GM06990 (cell line): Measurements from ENCODE around the gene VSTM2L.
"Not testable (repeated sequence)": the region's sequence is repeated elsewhere in the genome, so short reads cannot be mapped to it uniquely, and the experiment has no call there.

ENCODE experiments used
- DNase-seq: peaks from one replicate; pipeline ENCODE4 v3.0.0-alpha.2; 2011; ENCODE audit not compliant: insufficient read length; ENCODE audit errors: extremely low read depth
- H3K27me3 ChIP-seq: replicated peaks from 2 replicates; pipeline ENCODE4 v1.6.0; 2011; ENCODE audit warnings: low read length; ENCODE audit not compliant: control insufficient read depth, insufficient read depth
- H3K36me3 ChIP-seq: 2 replicates; pipeline ENCODE4 v1.5.1; 2011; ENCODE audit warnings: low read length; ENCODE audit not compliant: control insufficient read depth, insufficient read depth
- H3K4me3 ChIP-seq: replicated peaks from 2 replicates; pipeline ENCODE4 v1.5.1; 2011; ENCODE audit warnings: low read depth, mild to moderate bottlenecking, control low read depth, low read length
- TF ChIP-seq, protein P1 (sequence below): IDR thresholded peaks from 2 replicates; pipeline ENCODE4 v1.5.1; 2011; ENCODE audit warnings: low read length, control low read depth, mild to moderate bottlenecking, inconsistent platforms; ENCODE audit not compliant: insufficient read depth, poor library complexity, severe bottlenecking

VSTM2L gene

DNA sequence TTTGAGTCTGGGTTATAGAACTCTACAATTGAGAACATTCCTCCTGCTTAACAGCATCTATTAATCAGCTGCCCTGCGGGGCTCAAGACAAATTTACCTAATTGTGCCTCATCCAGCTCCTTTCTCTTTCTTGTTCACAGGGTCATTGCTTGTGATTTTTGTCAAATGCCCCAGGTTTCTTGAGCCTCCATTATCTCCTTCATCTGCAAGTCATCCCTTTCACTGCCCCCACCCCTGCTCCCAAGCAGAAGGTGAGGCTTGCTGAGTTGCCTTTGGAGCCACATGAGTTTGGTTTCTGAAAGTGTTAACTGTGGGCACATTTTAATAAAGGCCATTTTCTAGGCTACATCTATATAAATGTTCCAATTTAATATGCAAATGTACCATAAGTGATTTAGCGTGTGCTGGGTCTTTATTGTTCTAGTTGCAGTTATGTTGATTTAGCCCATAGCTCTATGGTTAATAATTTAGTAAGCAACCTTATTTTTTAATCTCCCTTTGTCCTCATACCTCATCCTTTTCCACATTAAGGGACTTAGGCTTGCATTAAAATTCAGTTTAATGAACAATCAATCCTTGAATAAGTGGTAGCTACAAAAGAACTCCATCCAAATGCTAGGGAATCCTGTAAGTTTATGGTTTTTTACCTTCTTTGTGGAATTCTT is 56.1 kb downstream of the VSTM2L start:
- Histone ChIP-seq H3K36me3 (no peaks in the 10 kb centered on the region), H3K4me3 (no peak overlapping the region), H3K27me3 (no peaks in the 10 kb centered on the region; the same call in 1 of the 2 replicates)
- TF ChIP-seq, protein P1, sequence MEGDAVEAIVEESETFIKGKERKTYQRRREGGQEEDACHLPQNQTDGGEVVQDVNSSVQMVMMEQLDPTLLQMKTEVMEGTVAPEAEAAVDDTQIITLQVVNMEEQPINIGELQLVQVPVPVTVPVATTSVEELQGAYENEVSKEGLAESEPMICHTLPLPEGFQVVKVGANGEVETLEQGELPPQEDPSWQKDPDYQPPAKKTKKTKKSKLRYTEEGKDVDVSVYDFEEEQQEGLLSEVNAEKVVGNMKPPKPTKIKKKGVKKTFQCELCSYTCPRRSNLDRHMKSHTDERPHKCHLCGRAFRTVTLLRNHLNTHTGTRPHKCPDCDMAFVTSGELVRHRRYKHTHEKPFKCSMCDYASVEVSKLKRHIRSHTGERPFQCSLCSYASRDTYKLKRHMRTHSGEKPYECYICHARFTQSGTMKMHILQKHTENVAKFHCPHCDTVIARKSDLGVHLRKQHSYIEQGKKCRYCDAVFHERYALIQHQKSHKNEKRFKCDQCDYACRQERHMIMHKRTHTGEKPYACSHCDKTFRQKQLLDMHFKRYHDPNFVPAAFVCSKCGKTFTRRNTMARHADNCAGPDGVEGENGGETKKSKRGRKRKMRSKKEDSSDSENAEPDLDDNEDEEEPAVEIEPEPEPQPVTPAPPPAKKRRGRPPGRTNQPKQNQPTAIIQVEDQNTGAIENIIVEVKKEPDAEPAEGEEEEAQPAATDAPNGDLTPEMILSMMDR = no peak
- no peak for DNase-seq

DNA sequence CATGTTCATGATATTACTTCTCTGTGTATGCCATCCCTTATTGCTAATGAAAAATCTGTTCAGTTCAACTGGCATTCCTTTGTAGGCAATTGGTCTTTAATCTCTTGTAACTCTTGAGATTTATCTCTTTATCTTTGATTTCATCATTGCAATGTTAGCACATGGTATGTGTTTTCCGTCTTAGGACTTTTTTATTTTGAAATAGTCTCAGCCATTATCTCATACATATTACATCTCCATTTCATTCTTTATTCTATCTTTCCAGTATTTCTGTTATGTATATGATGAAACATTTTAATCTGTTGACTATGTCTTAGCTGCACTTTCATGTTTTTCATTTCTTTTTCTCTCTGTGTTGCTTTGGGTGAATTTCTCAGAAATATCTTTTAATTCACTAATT is 58.1 kb downstream of the VSTM2L start:
- Histone ChIP-seq H3K27me3 (no peaks in the 10 kb centered on the region; the same call in 1 of the 2 replicates), H3K36me3 (no peaks in the 10 kb centered on the region), H3K4me3 (no peak overlapping the region)
- DNase-seq = no peak
- TF ChIP-seq, protein P1 = no peak

DNA sequence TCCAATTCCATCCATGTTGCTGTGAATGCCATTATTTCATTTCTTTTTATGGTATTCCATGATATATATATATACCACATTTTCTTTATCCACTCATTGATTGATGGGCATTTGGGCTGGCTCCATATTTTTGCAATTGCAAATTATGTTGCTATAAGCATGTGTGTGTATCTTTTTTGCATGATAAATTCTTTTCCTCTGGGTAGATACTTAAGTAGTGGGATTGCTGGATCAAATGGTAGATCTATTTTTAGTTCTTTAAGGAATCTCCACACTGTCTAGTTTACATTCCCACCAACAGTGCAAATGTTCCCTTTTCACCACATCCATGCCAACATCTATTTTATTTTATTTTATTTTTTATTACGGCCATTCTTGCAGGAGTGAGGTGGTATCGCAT is 60.6 kb downstream of the VSTM2L start:
- not testable (repeated sequence) for DNase-seq, H3K4me3 ChIP-seq, H3K27me3 ChIP-seq, H3K36me3 ChIP-seq

DNA sequence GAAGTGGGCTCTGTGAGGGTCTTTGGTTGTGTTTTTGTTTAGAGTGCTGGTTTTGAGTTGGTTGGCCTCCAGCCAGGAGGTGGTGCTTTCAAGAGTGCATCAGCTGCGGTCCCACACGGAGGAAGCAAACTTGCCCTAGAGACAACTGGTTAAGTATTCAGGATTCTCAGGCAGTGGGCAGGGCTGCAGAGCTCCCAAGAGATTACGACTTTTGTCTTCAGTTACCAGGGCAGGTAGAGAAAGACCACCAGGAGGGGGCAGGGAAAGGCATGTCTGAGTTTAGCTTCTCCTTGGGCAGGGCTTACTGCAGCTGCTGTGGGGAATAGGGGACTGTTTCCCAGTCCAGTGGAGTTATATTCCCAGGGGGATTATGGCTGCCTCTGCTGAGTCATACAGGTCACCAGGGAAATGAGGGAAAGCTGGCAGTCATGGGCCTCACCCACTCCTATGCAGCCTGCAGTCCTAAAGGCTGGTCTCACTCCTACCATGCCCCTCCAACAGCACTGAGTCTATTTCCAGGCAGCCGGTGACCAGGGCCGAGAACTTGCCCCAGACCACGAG is 66.0 kb downstream of the VSTM2L start:
- Histone ChIP-seq H3K36me3 (no peaks in the 10 kb centered on the region), H3K4me3 (no peak overlapping the region), H3K27me3 (no peaks in the 10 kb centered on the region)
- DNase-seq = no peak
- TF ChIP-seq, protein P1 = no peak

DNA sequence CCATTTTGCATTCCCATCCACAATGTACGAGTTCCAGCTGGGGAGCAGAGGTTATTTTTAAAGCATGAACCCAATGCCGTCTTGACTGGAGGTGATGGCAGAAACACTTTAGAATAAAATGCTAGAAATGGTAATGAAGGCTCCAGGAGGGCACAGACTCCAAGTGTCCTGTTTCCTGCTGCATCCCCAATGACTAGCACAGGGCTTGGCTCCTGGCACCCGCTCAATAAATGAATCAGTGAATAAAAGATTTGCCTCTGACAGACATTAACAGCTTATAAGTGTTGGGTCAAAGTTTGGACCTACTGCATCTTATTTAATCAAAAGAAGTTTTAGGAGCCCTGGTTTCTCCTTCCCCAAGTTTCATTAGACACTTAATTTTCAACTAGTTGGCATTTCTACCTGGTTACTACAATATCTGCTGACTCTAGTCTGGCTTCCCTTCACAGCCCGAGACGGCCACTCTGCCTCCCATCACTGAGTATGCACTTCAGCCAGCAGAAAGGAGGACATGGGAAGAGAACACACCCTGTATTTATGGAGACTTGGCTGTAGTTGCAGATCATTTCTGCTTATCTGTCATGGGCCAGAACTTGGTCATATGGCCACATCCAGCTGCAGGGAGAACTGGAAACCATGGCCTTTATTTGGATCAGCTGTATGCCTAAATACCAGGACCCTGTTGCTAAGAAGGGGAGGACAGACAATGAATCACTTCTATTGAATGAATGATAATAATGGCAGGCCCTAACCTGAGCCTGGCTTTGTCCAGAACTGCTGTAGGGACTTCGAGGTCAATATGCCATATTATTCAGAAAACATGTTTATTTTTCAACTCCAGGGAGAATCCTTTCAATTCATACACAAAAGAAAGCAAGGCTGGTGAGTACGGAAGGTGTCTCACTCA is 67.3 kb downstream of the VSTM2L start:
- TF ChIP-seq, protein P1 = no peak
- no peaks in the 10 kb centered on the region for H3K36me3 ChIP-seq
- no peak for DNase-seq
- no peak overlapping the region for H3K4me3 ChIP-seq
- H3K27me3 ChIP-seq = no peaks in the 10 kb centered on the region

DNA sequence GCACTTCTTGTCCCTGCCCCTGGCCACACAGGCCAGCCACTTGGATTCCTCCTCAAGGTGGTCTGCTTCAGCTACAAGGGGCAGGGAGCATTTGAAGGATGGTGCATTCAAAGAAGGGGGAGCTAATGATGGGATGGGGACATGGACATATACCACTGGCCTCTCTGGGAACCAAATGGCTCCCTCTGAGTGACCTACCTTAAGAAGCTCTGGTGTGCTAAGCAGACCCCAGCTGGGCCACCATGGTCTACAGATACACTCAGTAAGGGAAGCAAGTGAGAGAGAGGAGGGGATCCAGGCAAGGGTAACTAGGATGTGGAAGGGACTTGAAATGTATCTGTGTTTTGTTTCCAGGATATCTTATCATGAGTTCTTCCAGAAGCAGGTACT is 67.9 kb downstream of the VSTM2L start:
- no peaks in the 10 kb centered on the region for H3K27me3 ChIP-seq
- no peak for DNase-seq
- H3K36me3 ChIP-seq = no peaks in the 10 kb centered on the region
- H3K4me3 ChIP-seq = no peak overlapping the region
- TF ChIP-seq, protein P1 = no peak
